H1 (cell line): ENCODE results near the gene FAM131A. TPM values are rescaled to one million over a fixed set of nuclear protein-coding genes. Genes with fewer than 3 reads are reported as not detected.

Experiments used
- CTCF ChIA-PET: fragments of 300-600 bp; sonication (Branson Sonifier 250); formaldehyde crosslinking; loops from one replicate; lab custom pipeline; 2021; ENCODE audit not compliant: partially characterized antibody; lab: Charles Lee
- POLR2A ChIA-PET: fragments of 300-600 bp; sonication (Branson Sonifier 250); formaldehyde crosslinking; loops from one replicate; lab custom pipeline; 2021; ENCODE audit warnings: inconsistent platforms; ENCODE audit not compliant: partially characterized antibody; lab: Charles Lee
- DNase-seq, 2 experiments: peaks; one replicate each; pipeline versions ENCODE4 v3.0.0 to v3.0.0-alpha.2; 2010 to 2022; ENCODE audit warnings: low spot score in 2 of 2, low read depth in 1 of 2, mixed read lengths in 1 of 2
- FAIRE-seq: peaks from 2 replicates; lab custom pipeline; 2011; peaks lifted over from hg19 to GRCh38; lab: Jason Lieb, UNC
- H2AFZ ChIP-seq: 2 replicates; pipeline ENCODE4 v1.8.1; 2012; ENCODE audit warnings: low read length, inconsistent platforms
- H2AK5ac ChIP-seq: 2 replicates; pipeline ENCODE4 v1.6.1; 2013; ENCODE audit warnings: low read depth, low read length
- H2BK120ac ChIP-seq: replicated peaks from 2 replicates; pipeline ENCODE3; 2013; ENCODE audit warnings: low read depth, low read length, inconsistent platforms
- H2BK12ac ChIP-seq: 2 replicates; pipeline ENCODE4 v1.6.1; 2013; ENCODE audit warnings: low read depth, low read length
- H2BK15ac ChIP-seq: 2 replicates; pipeline ENCODE4 v1.6.1; 2013; ENCODE audit warnings: low read length
- H2BK20ac ChIP-seq: 2 replicates; pipeline ENCODE4 v1.6.1; 2013; ENCODE audit warnings: low read length
- H2BK5ac ChIP-seq: 2 replicates; pipeline ENCODE4 v1.6.1; 2013; ENCODE audit warnings: low read depth, low read length
- H3K14ac ChIP-seq: 2 replicates; pipeline ENCODE4 v1.6.1; 2013; ENCODE audit warnings: inconsistent platforms; ENCODE audit not compliant: insufficient read length
- H3K18ac ChIP-seq: 2 replicates; pipeline ENCODE4 v1.6.1; 2013; ENCODE audit warnings: low read length; ENCODE audit errors: extremely low read depth
- H3K23ac ChIP-seq: 2 replicates; pipeline ENCODE4 v1.6.1; 2013; ENCODE audit warnings: inconsistent platforms; ENCODE audit not compliant: insufficient read length
- H3K23me2 ChIP-seq: 2 replicates; pipeline ENCODE4 v1.6.1; 2013; ENCODE audit warnings: low read depth, low read length
- H3K27ac ChIP-seq: 2 replicates; pipeline ENCODE4 v1.6.1; 2011; ENCODE audit warnings: low read depth, low read length, inconsistent platforms
- H3K27me3 ChIP-seq, 4 experiments: replicated peaks in 1 of 4; 1 replicate in 1 of 4; 2 replicates in 3 of 4; pipeline versions ENCODE4 v1.6.1 to v1.8.1; 2011 to 2013; ENCODE audit warnings: low read length in 3 of 4, mild to moderate bottlenecking in 3 of 4, inconsistent platforms in 2 of 4, mixed read lengths in 2 of 4, moderate library complexity in 1 of 4; ENCODE audit not compliant: control insufficient read depth in 3 of 4, insufficient read depth in 3 of 4; ENCODE audit errors: extremely low read depth in 1 of 4
- H3K36me3 ChIP-seq, 4 experiments: 2 replicates each; pipeline versions ENCODE4 v1.6.1 to v1.8.1; 2011 to 2013; ENCODE audit warnings: mild to moderate bottlenecking in 4 of 4, low read length in 3 of 4, moderate library complexity in 2 of 4, control low read depth in 1 of 4, inconsistent platforms in 1 of 4; ENCODE audit not compliant: insufficient read depth in 4 of 4, control insufficient read depth in 2 of 4
- H3K4ac ChIP-seq: replicated peaks from 2 replicates; pipeline ENCODE3; 2013; ENCODE audit warnings: low read length, low read depth, mixed read lengths, inconsistent platforms; ENCODE audit not compliant: insufficient read length
- H3K4me1 ChIP-seq, 4 experiments: replicated peaks in 1 of 4; 1 replicate in 1 of 4; 2 replicates in 3 of 4; pipeline versions ENCODE4 v1.6.1 to v1.8.1; 2011 to 2013; ENCODE audit warnings: low read length in 3 of 4, inconsistent platforms in 2 of 4, mixed read lengths in 1 of 4; ENCODE audit not compliant: insufficient read depth in 4 of 4, control insufficient read depth in 3 of 4
- H3K4me2 ChIP-seq, 2 experiments: 2 replicates each; pipeline versions ENCODE4 v1.6.1 to v1.8.1; 2011 to 2013; ENCODE audit warnings: low read depth in 2 of 2, low read length in 2 of 2, control low read depth in 1 of 2, inconsistent platforms in 1 of 2, mild to moderate bottlenecking in 1 of 2; ENCODE audit not compliant: insufficient read depth in 1 of 2
- H3K4me3 ChIP-seq, 4 experiments: fragments of 200-600, 300-600 bp in 1 of 4; sonication (generic), shearing (Covaris generic), sonication (Bioruptor Twin) in 1 of 4; 2 replicates each; pipeline versions ENCODE4 v1.5.1 to v1.8.1; 2011 to 2016; ENCODE audit warnings: low read length in 4 of 4, low read depth in 3 of 4, control low read depth in 2 of 4, inconsistent platforms in 2 of 4, mild to moderate bottlenecking in 2 of 4, mixed read lengths in 1 of 4, moderate library complexity in 1 of 4; ENCODE audit not compliant: insufficient read depth in 2 of 4; ENCODE audit errors: extremely low read depth in 1 of 4
- H3K56ac ChIP-seq: replicated peaks from 2 replicates; pipeline ENCODE3; 2013; ENCODE audit warnings: low read depth, mild to moderate bottlenecking, mixed read lengths, low read length, inconsistent platforms; ENCODE audit not compliant: insufficient read length
- H3K79me1 ChIP-seq: 2 replicates; pipeline ENCODE4 v1.6.1; 2013; ENCODE audit warnings: low read depth, low read length, control low read depth
- H3K79me2 ChIP-seq, 2 experiments: 2 replicates each; pipeline versions ENCODE4 v1.6.1 to v1.8.1; 2012 to 2013; ENCODE audit warnings: low read length in 2 of 2, mild to moderate bottlenecking in 2 of 2, inconsistent platforms in 1 of 2; ENCODE audit not compliant: insufficient read depth in 2 of 2, control insufficient read depth in 1 of 2
- H3K9ac ChIP-seq, 4 experiments: replicated peaks in 1 of 4; 1 replicate in 1 of 4; 2 replicates in 3 of 4; pipeline versions ENCODE4 v1.6.1 to v1.8.1; 2011 to 2013; ENCODE audit warnings: low read depth in 3 of 4, low read length in 3 of 4, control low read depth in 2 of 4, mild to moderate bottlenecking in 2 of 4, moderate library complexity in 2 of 4, inconsistent platforms in 1 of 4; ENCODE audit errors: extremely low read depth in 1 of 4
- H3K9me3 ChIP-seq, 2 experiments: 2 replicates each; pipeline versions ENCODE4 v1.6.1 to v1.8.1; 2012 to 2013; ENCODE audit warnings: mild to moderate bottlenecking in 2 of 2, moderate library complexity in 2 of 2, control low read depth in 1 of 2, inconsistent platforms in 1 of 2, low read depth in 1 of 2, low read length in 1 of 2, mixed read lengths in 1 of 2; ENCODE audit not compliant: insufficient read depth in 2 of 2
- H4K20me1 ChIP-seq, 2 experiments: replicated peaks in 1 of 2; 2 replicates each; pipeline versions ENCODE3 to v1.8.1; 2011 to 2013; ENCODE audit warnings: inconsistent platforms in 2 of 2, low read length in 2 of 2, mild to moderate bottlenecking in 1 of 2; ENCODE audit not compliant: insufficient read depth in 2 of 2, control insufficient read depth in 1 of 2
- H4K5ac ChIP-seq: 2 replicates; pipeline ENCODE4 v1.6.1; 2013; ENCODE audit warnings: low read length, low read depth, mixed read lengths, inconsistent platforms; ENCODE audit not compliant: insufficient read length
- H4K8ac ChIP-seq: 2 replicates; pipeline ENCODE4 v1.8.0; 2013; ENCODE audit warnings: mild to moderate bottlenecking, moderate library complexity, low read length, inconsistent platforms; ENCODE audit not compliant: insufficient read depth; ENCODE audit errors: extremely low read depth
- H4K91ac ChIP-seq: replicated peaks from 2 replicates; pipeline ENCODE3; 2013; ENCODE audit warnings: low read length, mixed read lengths, inconsistent platforms; ENCODE audit not compliant: insufficient read length
- BRCA1 ChIP-seq: IDR thresholded peaks from 2 replicates; pipeline ENCODE4 v1.6.1; 2012; ENCODE audit warnings: low read depth, low read length, improper control_type of control experiment
- CHD2 ChIP-seq: IDR thresholded peaks from 2 replicates; pipeline ENCODE4 v1.6.1; 2012; ENCODE audit warnings: low read length, improper control_type of control experiment
- CTBP2 ChIP-seq: IDR thresholded peaks from 2 replicates; pipeline ENCODE4 v1.7.0; 2011; ENCODE audit warnings: borderline replicate concordance, mild to moderate bottlenecking, moderate library complexity, mixed read lengths, low read length; ENCODE audit not compliant: insufficient read depth, insufficient read length
- EZH2 ChIP-seq: fragments of 200-600 bp; sonication (generic); IDR thresholded peaks from 2 replicates; pipeline ENCODE4 v1.7.1; 2012; ENCODE audit warnings: low read depth, mild to moderate bottlenecking, moderate library complexity, low read length, inconsistent platforms; ENCODE audit not compliant: severe bottlenecking
- GTF2F1 ChIP-seq: IDR thresholded peaks from 2 replicates; pipeline ENCODE4 v1.6.1; 2012; ENCODE audit warnings: low read depth, low read length, improper control_type of control experiment, borderline replicate concordance
- KDM1A ChIP-seq: fragments of 200-600, 300-600 bp; sonication (generic); IDR thresholded peaks from 2 replicates; pipeline ENCODE4 v1.7.1; 2016; ENCODE audit warnings: mild to moderate bottlenecking, low read length, borderline replicate concordance
- RAD21 ChIP-seq, 2 experiments: IDR thresholded peaks in 1 of 2; conservative IDR thresholded peaks in 1 of 2; 2 replicates each; pipeline ENCODE4 v1.6.1; 2011; ENCODE audit warnings: low read depth in 2 of 2, low read length in 2 of 2, improper control_type of control experiment in 1 of 2, inconsistent platforms in 1 of 2, mild to moderate bottlenecking in 1 of 2, moderate library complexity in 1 of 2
- SRF ChIP-seq: IDR thresholded peaks from 2 replicates; pipeline ENCODE4 v1.6.1; 2011; ENCODE audit warnings: mild to moderate bottlenecking, low read depth, low read length, moderate library complexity
- TBP ChIP-seq: IDR thresholded peaks from 2 replicates; pipeline ENCODE4 v1.6.1; 2011; ENCODE audit warnings: low read depth, low read length, improper control_type of control experiment
- TEAD4 ChIP-seq: IDR thresholded peaks from 2 replicates; pipeline ENCODE4 v1.6.1; 2012; ENCODE audit warnings: low read depth, low read length, inconsistent platforms, mixed read lengths
- USF2 ChIP-seq: IDR thresholded peaks from 2 replicates; pipeline ENCODE4 v1.6.1; 2011; ENCODE audit warnings: low read length, improper control_type of control experiment
- WGBS, 2 experiments: shearing (Covaris generic) in 1 of 2; methylation state at CpG; one replicate each; pipeline versions ENCODE4 v1.1.6 to v1.1.7; 2013 to 2015; ENCODE audit warnings: low lambda C conversion rate in 2 of 2, mixed read lengths in 2 of 2, inconsistent platforms in 1 of 2, low coverage in 1 of 2, missing lambda C conversion rate in 1 of 2; ENCODE audit not compliant: insufficient replicate concordance in 2 of 2, insufficient coverage in 1 of 2, insufficient read length in 1 of 2; ENCODE audit errors: extremely low coverage in 1 of 2, missing lambda C conversion rate in 1 of 2; 5-methylcytosine and 5-hydroxymethylcytosine counted together
- polyA plus RNA-seq, 7 experiments: library from polyadenylated mRNA; depleted of rRNA in 3 of 7; stranded (reverse) in 5 of 7; unstranded in 2 of 7; fragments of >200 nt in 5 of 7; fragments of 200-250 nt in 2 of 7; gene quantifications; 1 replicate in 5 of 7; 2 replicates in 1 of 7; 4 replicates in 1 of 7; pipeline versions ENCODE4 v1.2.1 to v1.2.3, GENCODE V29; 2011 to 2013; ENCODE audit warnings: missing spikeins in 2 of 7, mixed read lengths in 2 of 7
- total RNA-seq: library from RNA; stranded (reverse); fragmentation: NEBNext Ultra II Directional; extraction: Animal tissue kit (Norgen Biotek cat#: 25700); gene quantifications from 2 replicates; pipeline ENCODE4 v1.2.1, GENCODE V29; 2021

Gene FAM131A
- total and polyA plus RNA-seq, 2 of the 8 experiments (the other 6 are each of a cell fraction or from before 2014, with no cell fraction given): 16.0 to 21.9 TPM

GRCh38 chr3:184388164-184388935 is 51.0 kb downstream of the FAM131A start:
- Histone ChIP-seq H2BK20ac (no peak overlapping the region), H3K18ac (no peak overlapping the region), H4K91ac (no peak overlapping the region), H4K5ac (no peak overlapping the region), H3K4ac (no peak overlapping the region), H3K27me3 (peaks cover 0 to 5% (median 2%) of the 10 kb centered on the region in 4 experiments; a peak in 4 of 7 replicates), H4K8ac (no peak overlapping the region), H3K56ac (no peak overlapping the region), H3K9me3 (no peaks in the 10 kb centered on the region), H2BK5ac (no peak overlapping the region), H3K4me1 (peaks cover 0 to 3% (median 0%) of the 10 kb centered on the region in 4 experiments; a peak in 2 of 7 replicates), H3K4me3 (no peak overlapping the region), H2BK12ac (no peak overlapping the region), H3K79me1 (no peaks in the 10 kb centered on the region), H3K27ac (no peak overlapping the region), H4K20me1 (no peaks in the 10 kb centered on the region), H2BK15ac (peak overlapping the region; percentile 46; the same call in 1 of the 2 replicates), H3K23ac (no peak overlapping the region), H2BK120ac (no peak overlapping the region), H3K14ac (no peak overlapping the region), H2AK5ac (no peak overlapping the region), H3K36me3 (no peaks in the 10 kb centered on the region), H2AFZ (no peak overlapping the region), H3K4me2 (no peak overlapping the region), H3K9ac (no peak overlapping the region; a peak in 1 of 7 replicates), H3K79me2 (no peaks in the 10 kb centered on the region), H3K23me2 (no peaks in the 10 kb centered on the region)
- no peak for DNase-seq
- ChIA-PET CTCF (interaction anchor here (0.7 to 4.2 kb wide), 14 partner anchors 11 to 153 kb away, joined by 3 to 34 read pairs (median 4); partner anchors contain the start of gene THPO), POLR2A (interaction anchor here (1.7 kb wide), 1 partner anchor 29 kb away, joined by 5 read pairs; no protein-coding TSS in a partner anchor)
- no peak for FAIRE-seq
- WGBS, 2 experiments: 87% methylated on average over 8 of the region's 8 CpGs; no CpG with 5 or more reads in 1 of the 2 experiments
- TF ChIP-seq GTF2F1 (no peak), RAD21 (IDR thresholded peaks at IDR 0.05 in 1 of 2, conservative IDR thresholded peaks at IDR 0.05 in 1 of 2; ENCODE audit: low read depth in 2 of 2, low read length in 2 of 2) (no peak), KDM1A (no peak), CTBP2 (no peak), CHD2 (no peak), EZH2 (no peak), USF2 (no peak), BRCA1 (no peak), SRF (no peak), TEAD4 (no peak), TBP (no peak)
